Fibroblast of the aortic adventitia (primary cell): ENCODE results near the gene RAPGEF2. TPM values are rescaled to one million over a fixed set of nuclear protein-coding genes. Genes with fewer than 3 reads are reported as not detected.

ENCODE experiments used
- DNase-seq: peaks from one replicate; pipeline ENCODE4 v3.0.0-alpha.2; 2010; ENCODE audit warnings: low read depth
- H3K4me3 ChIP-seq: 2 replicates; pipeline ENCODE4 v1.5.1; 2011; ENCODE audit warnings: low read depth, mild to moderate bottlenecking, control low read depth, low read length, moderate library complexity
- total RNA-seq: library from RNA; depleted of rRNA; stranded (reverse); fragments of >200 nt; gene quantifications from 2 replicates; pipeline ENCODE4 v1.2.3, GENCODE V29; 2012; ENCODE audit warnings: low replicate concordance
- TF ChIP-seq, protein P1 (sequence below): IDR thresholded peaks from 2 replicates; pipeline ENCODE4 v1.5.1; 2011; ENCODE audit warnings: mild to moderate bottlenecking, low read length, control low read depth, inconsistent platforms; ENCODE audit not compliant: insufficient read depth

The RAPGEF2 gene
- total RNA-seq, 1 donor = 44.0 TPM

DNA sequence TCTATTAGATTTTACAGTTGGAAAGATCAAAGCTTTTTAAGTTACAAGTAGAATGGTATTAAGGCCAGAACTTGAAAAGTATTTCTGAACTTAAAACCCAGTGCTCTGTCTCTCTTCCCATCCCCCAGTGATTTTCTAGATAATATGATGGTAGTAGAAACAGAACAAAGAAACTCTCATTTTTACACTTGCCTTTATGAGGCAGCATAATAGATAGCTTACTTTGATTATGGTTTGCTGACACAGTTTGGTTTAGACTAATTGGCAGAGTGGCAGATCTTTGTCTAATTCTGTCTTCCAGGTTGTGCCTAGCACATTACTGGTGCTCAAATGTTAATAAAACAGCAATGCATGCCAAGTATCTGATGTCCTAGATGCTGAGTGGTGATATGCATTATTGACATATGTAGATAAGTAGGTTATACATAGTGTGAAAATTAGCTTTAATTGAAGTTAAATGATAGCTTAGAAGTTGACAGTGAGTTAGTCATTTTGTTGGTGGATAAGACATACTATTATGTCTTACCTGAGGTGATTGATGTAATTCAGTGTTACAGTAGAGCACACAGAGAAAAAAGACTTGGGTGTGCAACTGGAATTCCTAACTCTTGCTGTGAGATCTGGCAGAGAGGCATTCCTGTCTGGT is 4.3 kb upstream of the RAPGEF2 start:
- TF ChIP-seq, protein P1, sequence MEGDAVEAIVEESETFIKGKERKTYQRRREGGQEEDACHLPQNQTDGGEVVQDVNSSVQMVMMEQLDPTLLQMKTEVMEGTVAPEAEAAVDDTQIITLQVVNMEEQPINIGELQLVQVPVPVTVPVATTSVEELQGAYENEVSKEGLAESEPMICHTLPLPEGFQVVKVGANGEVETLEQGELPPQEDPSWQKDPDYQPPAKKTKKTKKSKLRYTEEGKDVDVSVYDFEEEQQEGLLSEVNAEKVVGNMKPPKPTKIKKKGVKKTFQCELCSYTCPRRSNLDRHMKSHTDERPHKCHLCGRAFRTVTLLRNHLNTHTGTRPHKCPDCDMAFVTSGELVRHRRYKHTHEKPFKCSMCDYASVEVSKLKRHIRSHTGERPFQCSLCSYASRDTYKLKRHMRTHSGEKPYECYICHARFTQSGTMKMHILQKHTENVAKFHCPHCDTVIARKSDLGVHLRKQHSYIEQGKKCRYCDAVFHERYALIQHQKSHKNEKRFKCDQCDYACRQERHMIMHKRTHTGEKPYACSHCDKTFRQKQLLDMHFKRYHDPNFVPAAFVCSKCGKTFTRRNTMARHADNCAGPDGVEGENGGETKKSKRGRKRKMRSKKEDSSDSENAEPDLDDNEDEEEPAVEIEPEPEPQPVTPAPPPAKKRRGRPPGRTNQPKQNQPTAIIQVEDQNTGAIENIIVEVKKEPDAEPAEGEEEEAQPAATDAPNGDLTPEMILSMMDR = no peak
- DNase-seq = no peak
- no peak overlapping the region for H3K4me3 ChIP-seq

DNA sequence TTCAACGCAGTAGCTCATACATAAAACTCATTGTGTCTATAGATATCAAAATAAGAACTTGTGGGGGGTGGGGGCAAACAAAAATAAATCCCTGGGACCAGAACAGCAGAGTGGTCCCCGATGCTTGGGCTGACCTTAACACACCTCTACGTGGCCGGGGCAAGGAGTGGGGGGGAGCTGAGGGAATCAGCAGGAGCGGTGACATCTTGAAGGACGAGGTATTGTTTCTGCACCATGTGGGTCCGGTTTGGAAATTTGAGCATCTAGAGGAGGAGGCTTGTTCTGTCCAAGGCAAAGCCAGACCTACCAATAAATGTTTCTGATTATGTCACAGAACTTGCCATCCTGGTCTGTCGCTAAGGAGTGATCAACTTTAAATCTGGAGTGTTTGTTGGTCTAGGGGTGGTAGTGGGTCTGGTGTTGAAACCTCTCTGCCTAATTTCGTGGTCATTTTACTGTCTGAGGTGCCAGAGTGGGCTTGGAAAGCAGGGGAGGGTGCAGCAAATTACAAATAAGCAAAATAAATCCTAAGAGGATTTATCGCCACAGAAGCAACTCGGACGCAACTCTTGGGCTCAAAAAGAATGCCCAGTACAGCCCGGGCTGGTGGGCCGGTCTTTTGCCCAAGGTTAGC is 774 bp upstream of the RAPGEF2 start:
- TF ChIP-seq, protein P1 = no peak
- peak overlapping the region; percentile 74 for H3K4me3 ChIP-seq
- no peak for DNase-seq

DNA sequence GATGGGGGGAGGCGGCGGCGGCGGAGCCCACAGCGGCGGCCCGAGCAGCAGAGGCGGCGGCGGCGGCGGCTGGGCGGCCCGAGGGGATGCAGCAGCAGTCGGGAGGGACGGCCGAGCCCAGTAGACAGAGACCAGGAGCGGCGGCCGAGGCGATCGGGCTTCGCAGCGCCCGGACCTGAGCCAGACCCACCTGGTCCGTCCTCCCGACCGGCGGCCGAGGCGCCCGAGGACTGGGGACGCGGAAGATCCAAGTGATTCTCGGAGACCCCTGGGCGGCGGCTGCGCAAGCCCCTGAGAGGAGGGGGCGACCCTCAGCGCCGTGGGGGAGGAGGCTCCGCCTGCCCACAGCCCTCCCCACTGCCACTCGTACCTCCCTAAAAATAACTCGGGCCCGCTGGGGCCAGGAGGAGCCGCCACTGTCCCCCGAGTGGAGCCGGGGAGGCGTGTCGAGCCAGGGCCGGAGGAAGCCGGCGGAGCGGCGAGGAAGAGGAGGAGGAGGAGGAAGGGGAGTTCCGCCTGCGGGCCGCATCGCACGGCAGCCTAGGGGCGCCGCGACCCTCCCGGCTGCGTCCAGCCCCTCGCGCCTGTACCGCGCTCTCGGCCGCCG is 608 bp downstream of the RAPGEF2 start:
- TF ChIP-seq, protein P1 = no peak
- DNase-seq = peak; percentile 9

DNA sequence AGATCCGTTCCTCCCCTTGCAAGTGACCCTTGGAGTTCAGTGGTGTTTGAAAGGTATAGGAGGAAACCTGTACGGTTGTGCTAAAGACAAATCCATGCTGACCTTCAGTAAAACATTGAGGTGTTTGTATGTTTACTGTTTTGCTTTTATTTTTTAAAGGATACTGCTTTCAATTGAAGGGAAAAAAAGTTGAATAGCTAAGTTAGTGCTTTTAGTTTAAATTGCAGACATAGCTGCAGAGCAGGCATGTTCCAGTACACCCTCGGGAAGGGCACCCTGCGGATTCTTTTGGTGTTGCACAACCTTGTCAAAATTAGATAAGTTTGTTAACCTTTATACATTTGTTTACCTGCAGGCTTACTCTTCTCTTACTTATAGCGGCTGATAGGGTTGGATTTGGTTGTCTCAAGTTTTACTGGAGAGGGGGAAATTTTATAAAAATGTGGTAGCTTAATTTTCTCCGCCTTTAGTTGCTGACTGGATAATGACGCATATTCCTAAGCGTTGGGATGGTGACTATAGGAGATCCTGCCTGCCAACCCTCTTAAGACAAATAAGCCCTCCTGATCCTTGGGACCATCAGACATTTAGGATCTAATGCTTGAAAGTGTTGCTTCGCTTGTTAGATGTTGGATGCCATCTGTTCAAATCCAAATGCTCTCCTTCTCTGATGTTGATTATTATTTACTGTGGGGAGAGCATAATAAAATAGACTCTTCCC is 2.0 kb downstream of the RAPGEF2 start:
- peak; percentile 54 for DNase-seq
- TF ChIP-seq, protein P1 = peak; percentile 10
- peak overlapping the region; percentile 74 for H3K4me3 ChIP-seq

More for the DNA sequence above, 608 bp downstream of the RAPGEF2 start:
- H3K4me3 ChIP-seq = peak overlapping the region; percentile 74

DNA sequence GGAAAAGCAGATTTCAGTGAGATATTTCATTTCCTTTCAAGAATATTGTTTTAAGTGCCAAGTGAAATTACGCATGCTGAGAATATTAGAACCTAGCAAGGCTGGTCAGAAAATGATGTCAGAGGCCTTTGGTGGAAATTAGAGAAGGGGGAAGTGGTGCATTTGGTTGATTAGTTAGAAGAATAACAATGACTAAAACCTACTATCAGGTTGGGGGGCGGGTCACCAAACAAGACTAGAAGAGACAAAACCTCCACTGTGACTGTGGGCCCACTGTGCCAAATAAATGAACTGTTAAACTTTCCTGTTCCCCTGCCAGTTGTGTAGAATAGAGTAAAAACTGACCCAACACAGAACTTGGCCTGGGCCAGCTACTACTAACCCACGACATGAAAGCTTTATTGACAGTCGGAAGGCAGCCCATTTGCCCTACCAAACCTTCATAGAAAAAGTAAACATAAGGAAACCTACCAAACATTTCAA is 2.9 kb downstream of the RAPGEF2 start:
- H3K4me3 ChIP-seq = peak overlapping the region; percentile 74
- TF ChIP-seq, protein P1 = no peak
- DNase-seq = peak; percentile 83

DNA sequence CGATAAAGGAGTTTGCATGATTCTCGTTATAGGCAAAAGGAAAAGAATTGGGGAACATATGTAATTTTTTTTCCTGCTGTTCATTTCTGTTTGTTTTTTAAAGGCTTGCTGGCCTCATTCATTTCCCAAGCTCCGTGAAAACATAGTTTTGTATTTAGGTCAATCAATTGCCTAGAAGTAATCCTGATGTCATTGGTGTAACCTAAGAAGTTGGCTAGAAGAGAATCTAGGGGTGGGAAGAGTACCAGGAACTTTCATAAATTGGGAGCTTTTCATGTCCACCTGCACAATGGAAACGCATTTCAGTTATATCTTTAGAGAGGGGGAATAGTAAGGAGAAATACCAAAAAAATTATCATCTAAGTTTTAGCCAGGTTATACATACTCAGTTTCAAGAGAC is 3.8 kb downstream of the RAPGEF2 start:
- TF ChIP-seq, protein P1 = no peak
- no peak overlapping the region for H3K4me3 ChIP-seq
- DNase-seq = no peak
